NCI-H2196 (cell line): ENCODE measurements around the gene ANGEL2.

Experiments used
- DNase-seq: peaks from one replicate; lab custom pipeline; 2025; ENCODE audit not compliant: unreplicated experiment; lab: John Stamatoyannopoulos, UW

Gene ANGEL2

GRCh38 chr1:212953321-212953720 is 62.3 kb downstream of the ANGEL2 start:
- DNase-seq, result no peak

- no peak for DNase-seq
Measured at GRCh38 chr1:212952641-212952976, 63.1 kb downstream of the ANGEL2 start.

GRCh38 chr1:212951947-212952640 is 63.6 kb downstream of the ANGEL2 start:
- DNase-seq, result no peak

- no peak for DNase-seq
Measured at GRCh38 chr1:212951126-212951946, 64.3 kb downstream of the ANGEL2 start.

GRCh38 chr1:212950243-212951125 is 65.2 kb downstream of the ANGEL2 start, which contains the start of gene VASH2:
VASH2 (plus strand) TSS chr1:212950541; CDS start chr1:212951543, 1,002 bp downstream.
- DNase-seq, result peak; percentile 88

- DNase-seq, result no peak
Measured at GRCh38 chr1:212949771-212950170, 65.9 kb downstream of the ANGEL2 start.

- no peak for DNase-seq
Measured at GRCh38 chr1:212946872-212947271, 68.8 kb downstream of the ANGEL2 start.

GRCh38 chr1:212945463-212946160 is 70.1 kb downstream of the ANGEL2 start:
- no peak for DNase-seq

GRCh38 chr1:212945056-212945455 is 70.6 kb downstream of the ANGEL2 start:
- DNase-seq, result no peak

GRCh38 chr1:212944229-212944901 is 71.3 kb downstream of the ANGEL2 start:
- no peak for DNase-seq

GRCh38 chr1:212943393-212943710 is 72.3 kb downstream of the ANGEL2 start:
- no peak for DNase-seq

GRCh38 chr1:212942679-212943392 is 72.8 kb downstream of the ANGEL2 start:
- DNase-seq, result no peak
